Measurements from ENCODE around the gene MYO18A.
"Not testable (repeated sequence)": the region's sequence is repeated elsewhere in the genome, so short reads cannot be mapped to it uniquely, and the experiment has no call there.

MYO18A gene

DNA sequence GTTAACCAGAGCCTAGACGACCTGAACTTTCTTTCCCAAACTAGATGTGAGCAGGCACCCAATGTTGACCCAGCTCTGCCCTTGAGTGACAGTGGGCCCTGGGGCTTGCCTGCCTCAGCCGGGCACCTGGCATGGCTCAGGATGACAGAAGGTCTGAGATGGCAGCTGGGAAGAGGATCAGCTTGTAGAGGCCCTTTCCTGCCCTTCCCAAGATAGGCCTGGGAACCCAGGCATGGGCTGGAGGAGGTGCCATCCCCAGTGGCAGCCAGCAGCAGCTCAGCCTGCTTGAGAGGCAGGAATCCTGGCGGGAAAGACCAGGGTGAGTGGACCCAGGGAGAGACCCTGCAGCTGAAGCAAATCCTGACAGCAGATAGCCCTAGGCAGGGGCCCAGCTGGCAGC, 78.2 kb downstream of the MYO18A start:
- no peak for FAIRE-seq

DNA sequence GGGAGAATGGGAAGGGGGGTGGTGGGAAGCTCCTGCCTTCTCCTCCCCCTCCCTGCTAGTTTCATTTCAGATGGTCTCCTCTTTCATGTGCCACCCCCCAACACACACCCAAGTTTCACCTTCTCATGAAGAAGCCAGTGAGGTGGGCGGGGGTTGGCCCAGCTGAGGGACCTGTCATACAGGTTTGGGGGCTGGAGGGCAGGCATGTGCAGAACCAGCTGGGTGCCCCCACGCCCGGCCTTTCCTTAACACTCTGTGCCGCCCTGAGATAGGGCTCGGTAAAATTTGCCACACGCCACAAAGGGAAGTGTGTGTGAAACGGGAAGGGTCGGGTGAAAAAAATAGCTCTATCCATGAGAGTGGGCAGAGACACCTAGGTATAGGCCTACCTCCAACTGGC, 79.9 kb downstream of the MYO18A start:
- no peak for FAIRE-seq

GRCh38 chr17:29099527-29099926, 80.7 kb downstream of the MYO18A start:
- FAIRE-seq, result no peak

- FAIRE-seq, result no peak
These were observed 84.1 kb downstream of the MYO18A start for GRCh38 chr17:29096094-29096493.

GRCh38 chr17:29095439-29095838, 84.8 kb downstream of the MYO18A start:
- FAIRE-seq, result no peak

- no peak for FAIRE-seq
These were observed 86.0 kb downstream of the MYO18A start for GRCh38 chr17:29094101-29094708.

DNA sequence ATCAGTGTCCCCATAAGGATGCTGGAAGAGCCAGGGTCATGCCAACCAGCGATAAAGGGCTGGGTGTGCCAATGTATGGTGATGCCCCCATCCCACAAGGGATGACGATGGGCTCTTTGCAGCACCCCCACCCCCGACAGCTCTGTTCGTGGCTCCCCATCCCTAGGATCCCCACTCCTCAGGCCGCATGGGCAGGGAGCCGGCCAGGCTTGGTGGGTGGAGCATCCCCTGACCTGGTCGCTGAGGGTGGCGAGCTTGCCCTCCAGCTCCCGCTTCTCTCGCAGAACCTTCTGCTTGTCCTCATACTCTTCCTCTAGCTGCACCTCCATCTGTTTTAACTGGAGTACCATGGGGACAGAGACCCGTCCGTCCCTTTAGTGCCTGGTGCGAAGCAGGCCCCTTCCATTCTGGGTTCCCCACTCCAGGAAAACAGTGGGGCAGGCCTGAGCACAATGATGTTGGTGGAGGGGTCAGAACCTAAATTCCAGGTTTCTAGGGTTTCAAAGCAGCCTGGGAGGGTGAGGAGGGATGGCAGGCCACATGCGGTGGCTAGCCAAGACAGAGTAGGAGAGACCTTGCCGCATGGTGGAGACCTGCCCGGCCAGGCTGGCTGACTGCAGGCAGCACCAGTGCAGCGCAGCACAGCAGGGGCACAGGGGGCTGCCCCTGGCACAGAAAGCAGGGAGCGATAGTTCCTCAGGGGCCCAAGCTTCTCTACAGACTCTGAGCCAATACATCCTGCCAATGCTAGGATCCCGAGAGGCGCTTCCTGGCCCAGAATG, 86.9 kb downstream of the MYO18A start:
- no peak for FAIRE-seq

- FAIRE-seq, result no peak
These were observed 88.5 kb downstream of the MYO18A start for GRCh38 chr17:29091606-29092289.

- no peak for FAIRE-seq
These were observed 89.2 kb downstream of the MYO18A start for GRCh38 chr17:29090750-29091605.

DNA sequence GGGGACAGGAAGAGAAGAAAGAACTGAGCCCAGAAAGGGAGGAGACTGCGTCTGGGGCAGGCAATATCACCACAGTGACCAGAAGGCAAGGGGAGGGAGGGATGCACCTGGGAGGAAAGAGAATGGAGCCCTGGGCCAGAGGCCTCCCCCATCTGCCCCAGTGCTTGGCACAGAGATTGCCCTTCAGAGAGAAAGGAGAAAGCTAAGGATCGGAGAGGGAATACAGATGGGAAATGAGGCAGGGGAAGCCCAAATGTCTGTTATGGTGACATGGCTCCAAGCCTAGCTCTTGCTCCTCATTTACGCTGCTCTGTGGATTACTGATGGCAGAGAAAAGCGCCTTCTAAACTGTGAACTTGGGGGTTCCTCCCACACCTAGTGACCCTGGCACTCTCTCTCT, 90.1 kb downstream of the MYO18A start:
- FAIRE-seq, result no peak

DNA sequence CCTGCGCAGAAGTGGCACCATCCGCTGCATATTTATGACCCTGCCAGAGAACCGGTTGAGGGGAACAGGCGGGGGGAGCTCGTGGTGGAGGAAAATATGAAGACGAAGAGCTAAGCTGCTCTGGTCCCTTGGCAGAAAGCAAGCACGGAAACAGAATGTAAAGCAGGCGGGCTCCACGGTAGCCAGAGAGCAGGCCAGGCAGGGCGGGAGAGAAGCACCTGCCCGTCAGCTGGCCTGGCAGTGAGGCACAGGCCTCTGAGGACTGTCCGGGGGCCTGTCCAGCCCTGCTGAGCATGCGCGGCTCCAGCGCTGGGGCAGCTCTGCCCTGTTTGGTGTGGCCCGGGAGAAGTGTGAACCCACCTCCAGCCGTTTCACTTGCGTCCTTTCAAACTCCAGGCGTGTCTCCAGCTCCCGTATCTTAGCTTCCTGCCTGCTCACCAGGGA, 90.6 kb downstream of the MYO18A start:
- FAIRE-seq, result no peak

DNA sequence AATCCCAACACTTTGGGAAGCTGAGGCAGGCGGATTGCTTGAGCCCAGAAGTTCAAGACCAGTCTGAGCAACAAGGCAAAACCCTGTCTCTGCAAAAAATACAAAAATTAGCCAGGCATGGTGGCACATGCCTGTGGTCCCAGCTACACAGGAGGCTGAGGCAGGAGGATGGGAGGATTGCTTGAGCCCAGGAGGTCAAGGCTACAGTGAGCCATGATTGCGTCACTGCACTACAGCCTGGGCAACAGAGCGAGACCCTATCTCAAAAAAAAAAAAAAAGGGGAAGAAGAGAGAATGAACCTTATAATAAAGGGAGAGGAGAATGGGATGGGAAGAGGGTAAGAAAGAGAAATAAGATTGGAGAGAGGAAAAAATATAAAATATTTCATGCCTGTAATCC, 91.4 kb downstream of the MYO18A start:
- FAIRE-seq, result not testable (repeated sequence)

GRCh38 chr17:29086628-29087332, 93.4 kb downstream of the MYO18A start:
- FAIRE-seq, result no peak

GRCh38 chr17:29085223-29085622, 95.0 kb downstream of the MYO18A start:
- FAIRE-seq, result no peak

DNA sequence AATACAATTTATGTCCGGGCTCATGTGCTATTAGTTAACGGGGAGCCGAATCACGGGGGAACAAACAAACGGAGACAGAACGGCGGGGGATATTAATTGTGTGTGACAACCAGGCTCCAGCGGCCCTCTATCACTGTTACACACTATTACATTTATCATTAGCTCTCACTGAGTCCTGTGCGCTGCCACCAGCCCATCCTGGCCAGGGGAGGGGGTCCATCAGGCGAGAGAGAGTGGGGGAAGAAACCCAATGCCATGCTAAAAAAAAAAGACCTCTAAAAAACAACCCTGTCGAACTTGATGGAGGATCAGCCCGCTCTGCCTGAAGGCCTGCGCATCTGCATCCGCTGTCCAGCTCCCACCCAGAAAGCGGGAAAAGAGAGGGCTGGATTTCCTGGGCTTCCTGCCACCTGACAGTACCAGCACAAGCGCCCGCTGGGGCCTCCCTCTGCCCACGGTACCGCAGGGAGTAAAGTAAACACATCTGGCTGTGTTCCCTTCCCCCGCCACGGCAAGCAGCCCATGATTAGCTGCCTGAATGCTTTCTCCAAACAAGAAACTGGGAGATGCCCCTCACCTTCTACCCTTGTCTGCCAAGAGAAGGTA, 95.6 kb downstream of the MYO18A start:
- FAIRE-seq, result no peak

DNA sequence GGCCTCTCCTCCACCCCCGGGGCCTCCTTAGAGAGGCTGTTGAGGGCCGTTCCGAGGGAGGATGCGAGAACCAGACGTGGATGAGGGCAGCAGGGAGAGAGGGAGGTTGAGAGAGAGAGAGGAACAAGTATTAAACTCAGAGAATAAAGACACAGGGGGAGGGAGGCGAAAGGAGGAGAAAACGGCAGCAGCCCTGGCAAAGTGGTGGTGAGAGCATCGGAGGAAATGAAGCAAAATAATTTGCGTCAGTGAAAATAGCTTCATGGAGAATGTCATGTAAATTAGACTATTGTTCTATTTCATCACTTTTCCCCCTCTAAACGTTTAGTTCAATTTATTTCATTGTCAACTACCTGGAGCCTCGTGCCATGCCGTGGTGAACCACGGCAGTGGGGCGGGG, 99.2 kb downstream of the MYO18A start:
- FAIRE-seq, result no peak

- no peak for FAIRE-seq
These were observed 99.9 kb downstream of the MYO18A start for GRCh38 chr17:29080323-29080722.

DNA sequence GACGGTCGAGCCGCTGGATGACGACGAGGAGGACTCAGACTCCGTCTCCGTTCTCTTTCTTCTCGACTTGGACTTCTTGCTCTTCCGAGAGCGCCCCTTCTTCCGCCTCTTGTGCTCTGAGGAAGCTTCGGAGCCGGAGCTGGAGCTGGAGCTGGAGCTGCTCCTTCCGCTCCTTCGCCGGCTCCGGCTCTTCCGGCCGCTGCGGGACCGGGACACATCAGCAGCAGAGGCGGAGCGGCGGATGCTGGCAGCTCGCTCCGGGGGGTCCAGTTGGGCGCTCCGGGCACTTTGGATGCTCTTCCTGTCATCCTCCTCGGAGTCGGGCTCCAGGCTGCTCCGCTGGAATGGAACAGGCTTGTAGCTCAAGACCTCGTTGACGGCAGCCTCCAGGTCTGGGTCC, 100.3 kb downstream of the MYO18A start:
- no peak for FAIRE-seq

DNA sequence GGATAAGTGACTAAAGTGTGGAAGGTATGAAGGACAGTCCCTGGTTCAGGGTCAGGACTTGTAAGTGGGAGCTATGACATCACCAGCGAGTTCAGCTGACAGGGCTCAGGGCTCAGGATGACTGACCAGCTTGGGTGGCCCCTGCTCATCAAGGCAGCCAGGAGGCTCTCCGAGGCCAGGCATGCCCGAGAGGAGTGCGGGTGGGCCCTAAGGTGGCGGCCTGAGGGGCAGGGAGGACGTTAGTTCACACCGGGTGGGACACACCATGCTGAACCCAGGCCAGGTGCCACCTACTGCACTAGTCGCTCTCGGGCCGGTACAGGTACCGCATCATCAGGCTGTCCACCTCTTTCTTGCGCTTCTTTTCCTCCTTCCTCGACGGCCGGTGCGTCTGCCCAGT, 100.8 kb downstream of the MYO18A start:
- FAIRE-seq, result no peak

DNA sequence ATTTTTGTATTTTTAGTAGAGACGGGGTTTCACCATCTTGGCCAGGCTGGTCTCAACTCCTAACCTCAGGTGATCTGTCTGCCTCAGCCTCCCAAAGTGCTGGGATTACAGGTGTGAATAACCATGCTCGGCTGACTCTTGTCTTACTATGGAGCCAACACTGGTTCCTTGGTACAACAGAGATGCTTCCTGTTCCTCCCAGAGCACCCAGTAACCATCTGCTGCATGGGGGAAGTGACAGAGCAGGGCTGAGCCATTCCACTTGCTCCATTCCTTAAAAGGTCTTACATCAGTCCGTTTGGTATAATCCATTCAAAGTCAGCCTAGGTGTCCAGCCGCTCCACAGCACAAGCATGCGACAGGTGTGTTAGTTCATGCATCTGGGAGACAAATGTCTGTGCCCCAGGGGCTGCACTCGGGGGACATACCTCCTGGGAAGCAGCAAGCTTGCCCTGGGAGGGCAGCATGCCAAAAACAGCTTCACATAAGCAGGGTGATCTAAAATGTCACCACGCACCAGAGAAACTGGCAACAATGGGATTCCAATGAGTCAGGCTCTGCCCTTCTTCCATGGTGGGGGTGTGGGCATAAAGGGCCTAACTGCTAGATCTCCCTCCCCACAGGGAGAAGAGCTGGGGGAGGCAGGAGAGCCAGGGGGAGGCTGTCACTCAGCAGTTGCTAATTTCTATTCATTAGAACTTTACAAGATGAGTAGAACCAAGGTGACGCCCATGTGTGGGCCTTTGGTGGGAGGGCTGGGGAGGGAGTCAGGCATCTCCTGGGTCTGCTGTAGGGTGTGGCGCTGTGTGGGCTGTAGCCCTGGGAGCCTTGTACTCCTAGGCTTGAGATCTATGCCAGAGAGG, 101.8 kb downstream of the MYO18A start:
- no peak for FAIRE-seq

- no peak for FAIRE-seq
These were observed 102.9 kb downstream of the MYO18A start for GRCh38 chr17:29077320-29077719.
